Prostate gland (tissue), 2 donors: ENCODE measurements around the gene GUCD1. TPM values are rescaled to one million over a fixed set of nuclear protein-coding genes. Genes with fewer than 3 reads are reported as not detected.
A peak's percentile ranks its signal among the peaks of the same experiment; 100 is the strongest.

Experiments
- DNase-seq: peaks from one replicate; pipeline ENCODE4 v3.0.0-alpha.2; 2019; ENCODE audit warnings: low spot score
- H3K27ac ChIP-seq, 2 donors: fragments of 200-600 bp; sonication (generic); 2 replicates each; pipeline ENCODE4 v1.5.1; 2017 to 2019
- H3K27me3 ChIP-seq: fragments of 200-600 bp; sonication (generic); replicated peaks from 2 replicates; pipeline ENCODE4 v1.5.1; 2019; ENCODE audit not compliant: insufficient read depth
- H3K36me3 ChIP-seq, 2 donors: fragments of 200-600 bp; sonication (generic); 1 replicate in 1 of 2; 2 replicates in 1 of 2; pipeline versions ENCODE4 v1.5.1 to v1.8.1; 2017 to 2019
- H3K4me1 ChIP-seq: fragments of 200-600 bp; sonication (generic); replicated peaks from 2 replicates; pipeline ENCODE4 v1.5.1; 2019
- H3K4me3 ChIP-seq, 2 donors: fragments of 200-600 bp; sonication (generic); 2 replicates each; pipeline ENCODE4 v1.5.1; 2017 to 2019
- H3K9me3 ChIP-seq: fragments of 200-600 bp; sonication (generic); 2 replicates; pipeline ENCODE4 v1.5.1; 2017
- CTCF ChIP-seq, 4 experiments: fragments of 200-600 bp in 2 of 4; fragments of 450-650 bp in 2 of 4; sonication (generic) in 2 of 4; IDR thresholded peaks; 1 replicate in 3 of 4; 2 replicates in 1 of 4; pipeline ENCODE4 v1.5.1; 2016 to 2019; ENCODE audit warnings: antibody characterized with exemption in 4 of 4, mild to moderate bottlenecking in 2 of 4, moderate library complexity in 2 of 4
- POLR2A ChIP-seq: fragments of 450-650 bp; IDR thresholded peaks from one replicate; pipeline ENCODE4 v1.6.1; 2016; ENCODE audit warnings: antibody characterized with exemption, mild to moderate bottlenecking
- POLR2AphosphoS5 ChIP-seq: sonication (generic); formaldehyde crosslinking; IDR thresholded peaks from one replicate; pipeline ENCODE4 v1.6.1; 2017; ENCODE audit warnings: antibody characterized with exemption
- WGBS: methylation state at CpG from one replicate; pipeline ENCODE4 v1.1.5; 2018; 5-methylcytosine and 5-hydroxymethylcytosine counted together
- intact Hi-C: fragments of 100-400 bp; cut with DNase I; formaldehyde crosslinking; loops from one replicate; pipeline ENCODE4 v1.14.2; 2022
- total RNA-seq, 2 donors: library from RNA; depleted of rRNA; stranded (reverse); fragments of >200 nt; gene quantifications; one replicate each; pipeline ENCODE4 v1.1.0, GENCODE V29; 2016

The GUCD1 gene
- total RNA-seq, 2 donors from 2014 or later = 143 to 147 TPM

GRCh38 chr22:24583221-24584165, 28.6 kb upstream of the GUCD1 start:
- TF ChIP-seq POLR2A (no peak), POLR2AphosphoS5 (peak; percentile 12), CTCF (IDR thresholded peaks at IDR 0.05) (no peak)

GRCh38 chr22:24582056-24582814, 27.3 kb upstream of the GUCD1 start:
- no peak overlapping the region for H3K27ac ChIP-seq
- DNase-seq = no peak
- no peaks in the 10 kb centered on the region for H3K9me3 ChIP-seq
- WGBS = 72% methylated on average over 12 of the region's 12 CpGs
- no peaks in the 10 kb centered on the region for H3K27me3 ChIP-seq
- peaks cover 23% of the 10 kb centered on the region for H3K4me1 ChIP-seq
- H3K36me3 ChIP-seq = no peaks in the 10 kb centered on the region
- H3K4me3 ChIP-seq = no peak overlapping the region
- intact Hi-C loops = no loop called here
- no peak for TF ChIP-seq CTCF (IDR thresholded peaks at IDR 0.05)

More at GRCh38 chr22:24583221-24584165, 28.6 kb upstream of the GUCD1 start:
- peaks cover 27% of the 10 kb centered on the region for H3K4me1 ChIP-seq
- H3K27ac ChIP-seq = peak overlapping the region; percentile 49 to 75
- H3K9me3 ChIP-seq = no peaks in the 10 kb centered on the region
- H3K27me3 ChIP-seq = no peaks in the 10 kb centered on the region
- no peak for DNase-seq
- H3K4me3 ChIP-seq = peak overlapping the region in 1 of 2 donors; percentile 8
- 28% methylated on average over 19 of the region's 19 CpGs for WGBS
- intact Hi-C loops = no loop called here
- no peaks in the 10 kb centered on the region for H3K36me3 ChIP-seq

- peaks cover 20% of the 10 kb centered on the region for H3K4me1 ChIP-seq
- TF ChIP-seq CTCF (IDR thresholded peaks at IDR 0.05) (no peak), POLR2AphosphoS5 (no peak), POLR2A (no peak)
- 93% methylated on average over 2 of the region's 2 CpGs for WGBS
- H3K27ac ChIP-seq = no peak overlapping the region
- intact Hi-C loops = no loop called here
- DNase-seq = no peak
- H3K27me3 ChIP-seq = no peaks in the 10 kb centered on the region
- no peaks in the 10 kb centered on the region for H3K9me3 ChIP-seq
- no peak overlapping the region for H3K4me3 ChIP-seq
- H3K36me3 ChIP-seq = no peaks in the 10 kb centered on the region
Measured at GRCh38 chr22:24580276-24580675, 25.3 kb upstream of the GUCD1 start.

GRCh38 chr22:24579258-24579601, 24.3 kb upstream of the GUCD1 start:
- no peaks in the 10 kb centered on the region for H3K27me3 ChIP-seq
- no peaks in the 10 kb centered on the region for H3K36me3 ChIP-seq
- WGBS = 22% methylated on average over 1 of the region's 1 CpG
- no peak for DNase-seq
- peaks cover 13% of the 10 kb centered on the region for H3K4me1 ChIP-seq
- no peak overlapping the region for H3K4me3 ChIP-seq
- intact Hi-C loops = no loop called here
- peak overlapping the region in 1 of 2 donors; percentile 40 for H3K27ac ChIP-seq
- no peaks in the 10 kb centered on the region for H3K9me3 ChIP-seq
- TF ChIP-seq POLR2AphosphoS5 (no peak), CTCF (IDR thresholded peaks at IDR 0.05) (no peak), POLR2A (no peak)
